Uterus (tissue), 4 donors: ENCODE results near the gene TTC7B. TPM values are rescaled to one million over a fixed set of nuclear protein-coding genes. Genes with fewer than 3 reads are reported as not detected.

ENCODE experiments used
- DNase-seq, 2 donors: peaks; one replicate each; pipeline ENCODE4 v3.0.0-alpha.2; 2019 to 2020
- H3K27ac ChIP-seq, 2 donors: fragments of 200-600 bp; sonication (generic); 1 replicate in 1 of 2; 2 replicates in 1 of 2; pipeline ENCODE4 v1.5.1; 2016 to 2018
- H3K27me3 ChIP-seq, 2 donors: fragments of 200-600 bp; sonication (generic); one replicate each; pipeline ENCODE4 v1.5.1; 2018 to 2019; ENCODE audit warnings: control low read depth in 1 of 2
- H3K36me3 ChIP-seq, 2 donors: fragments of 200-600 bp; sonication (generic); one replicate each; pipeline ENCODE4 v1.5.1; 2019; ENCODE audit warnings: control low read depth in 1 of 2
- H3K4me1 ChIP-seq, 2 donors: fragments of 200-600 bp; sonication (generic); one replicate each; pipeline ENCODE4 v1.5.1; 2018 to 2019; ENCODE audit warnings: control low read depth in 1 of 2
- H3K4me3 ChIP-seq, 2 donors: fragments of 200-600 bp; sonication (generic); 1 replicate in 1 of 2; 2 replicates in 1 of 2; pipeline ENCODE4 v1.5.1; 2018 to 2019; ENCODE audit warnings: mild to moderate bottlenecking in 1 of 2
- H3K9me3 ChIP-seq, 2 donors: fragments of 200-600 bp; sonication (generic); one replicate each; pipeline ENCODE4 v1.5.1; 2019; ENCODE audit warnings: control low read depth in 1 of 2
- POLR2A ChIP-seq, 2 donors: fragments of 450-650 bp; IDR thresholded peaks; one replicate each; pipeline ENCODE4 v1.6.1; 2016; ENCODE audit warnings: antibody characterized with exemption in 2 of 2, mild to moderate bottlenecking in 1 of 2, moderate library complexity in 1 of 2
- intact Hi-C: fragments of 100-400 bp; cut with DNase I; formaldehyde crosslinking; loops from one replicate; pipeline ENCODE4 v1.15.1; 2023; ENCODE audit warnings: low total_unique reads
- total RNA-seq, 4 donors: library from RNA; depleted of rRNA in 3 of 4; stranded (reverse); fragments of >200 nt in 3 of 4; gene quantifications; one replicate each; pipeline versions ENCODE4 v1.1.0 to v1.2.4, GENCODE V29; 2014 to 2023
- TF ChIP-seq, protein P1 (sequence below), 4 experiments: fragments of 200-600 bp in 2 of 4; fragments of 450-650 bp in 2 of 4; sonication (generic) in 2 of 4; IDR thresholded peaks; one replicate each; pipeline ENCODE4 v1.5.1; 2016 to 2019; ENCODE audit warnings: antibody characterized with exemption in 4 of 4, mild to moderate bottlenecking in 2 of 4, moderate library complexity in 1 of 4
- donor health status: DM: yes; HTN: yes; CAD: no.

TTC7B gene
- total RNA-seq, 4 donors from 2014 or later: 15.3 to 73.9 (median 28.0) TPM

DNA sequence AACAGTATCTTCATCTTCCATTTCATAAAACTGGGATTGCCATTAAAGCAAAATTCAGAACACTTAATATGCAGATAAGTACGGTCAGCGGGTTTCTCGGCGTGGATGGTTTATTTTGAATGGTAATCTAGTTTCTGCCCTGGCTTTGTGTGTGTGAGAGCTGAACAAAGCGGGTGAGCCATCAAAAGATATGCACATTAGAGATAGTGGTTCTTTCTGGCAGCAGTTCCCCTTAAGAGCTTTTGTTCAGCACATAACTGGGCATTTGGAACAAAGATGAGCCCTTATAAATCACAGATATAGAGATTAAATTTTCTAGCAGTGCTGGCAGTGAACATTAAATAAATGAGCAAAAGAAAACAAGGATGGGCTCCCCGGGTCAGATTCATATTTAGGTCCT, 211.9 kb downstream of the TTC7B start:
- TF ChIP-seq, protein P1, sequence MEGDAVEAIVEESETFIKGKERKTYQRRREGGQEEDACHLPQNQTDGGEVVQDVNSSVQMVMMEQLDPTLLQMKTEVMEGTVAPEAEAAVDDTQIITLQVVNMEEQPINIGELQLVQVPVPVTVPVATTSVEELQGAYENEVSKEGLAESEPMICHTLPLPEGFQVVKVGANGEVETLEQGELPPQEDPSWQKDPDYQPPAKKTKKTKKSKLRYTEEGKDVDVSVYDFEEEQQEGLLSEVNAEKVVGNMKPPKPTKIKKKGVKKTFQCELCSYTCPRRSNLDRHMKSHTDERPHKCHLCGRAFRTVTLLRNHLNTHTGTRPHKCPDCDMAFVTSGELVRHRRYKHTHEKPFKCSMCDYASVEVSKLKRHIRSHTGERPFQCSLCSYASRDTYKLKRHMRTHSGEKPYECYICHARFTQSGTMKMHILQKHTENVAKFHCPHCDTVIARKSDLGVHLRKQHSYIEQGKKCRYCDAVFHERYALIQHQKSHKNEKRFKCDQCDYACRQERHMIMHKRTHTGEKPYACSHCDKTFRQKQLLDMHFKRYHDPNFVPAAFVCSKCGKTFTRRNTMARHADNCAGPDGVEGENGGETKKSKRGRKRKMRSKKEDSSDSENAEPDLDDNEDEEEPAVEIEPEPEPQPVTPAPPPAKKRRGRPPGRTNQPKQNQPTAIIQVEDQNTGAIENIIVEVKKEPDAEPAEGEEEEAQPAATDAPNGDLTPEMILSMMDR (IDR thresholded peaks at IDR 0.05): no peak
- TF ChIP-seq POLR2A (IDR thresholded peaks at IDR 0.05): no peak
- H3K9me3 ChIP-seq: no peaks in the 10 kb centered on the region
- H3K4me3 ChIP-seq: no peak overlapping the region
- peaks cover 0 to 5% of the 10 kb centered on the region in 2 donors for H3K4me1 ChIP-seq
- H3K27ac ChIP-seq: no peak overlapping the region
- intact Hi-C loops: no loop called here
- no peaks in the 10 kb centered on the region for H3K27me3 ChIP-seq
- DNase-seq: no peak
- H3K36me3 ChIP-seq: no peaks in the 10 kb centered on the region

GRCh38 chr14:90603841-90604240, 212.4 kb downstream of the TTC7B start:
- no peak overlapping the region for H3K4me3 ChIP-seq
- DNase-seq: no peak
- H3K36me3 ChIP-seq: no peaks in the 10 kb centered on the region
- H3K27me3 ChIP-seq: no peaks in the 10 kb centered on the region
- TF ChIP-seq POLR2A (IDR thresholded peaks at IDR 0.05): no peak
- TF ChIP-seq, protein P1 (IDR thresholded peaks at IDR 0.05): no peak
- no peaks in the 10 kb centered on the region for H3K9me3 ChIP-seq
- H3K27ac ChIP-seq: no peak overlapping the region
- H3K4me1 ChIP-seq: peaks cover 0 to 5% of the 10 kb centered on the region in 2 donors
- intact Hi-C loops: no loop called here

- H3K27me3 ChIP-seq: no peaks in the 10 kb centered on the region
- H3K4me3 ChIP-seq: no peak overlapping the region
- H3K27ac ChIP-seq: no peak overlapping the region
- no peak for DNase-seq
- no peaks in the 10 kb centered on the region for H3K9me3 ChIP-seq
- no peaks in the 10 kb centered on the region for H3K36me3 ChIP-seq
- intact Hi-C loops: no loop called here
- TF ChIP-seq, protein P1 (IDR thresholded peaks at IDR 0.05): no peak
- no peak for TF ChIP-seq POLR2A (IDR thresholded peaks at IDR 0.05)
- H3K4me1 ChIP-seq: peaks cover 0 to 5% of the 10 kb centered on the region in 2 donors
Observed at GRCh38 chr14:90603336-90603735, 212.9 kb downstream of the TTC7B start.

- no peaks in the 10 kb centered on the region for H3K9me3 ChIP-seq
- H3K4me1 ChIP-seq: peaks cover 0 to 5% of the 10 kb centered on the region in 2 donors
- DNase-seq: peak in 1 of 2 donors; percentile 30
- intact Hi-C loops: no loop called here
- no peaks in the 10 kb centered on the region for H3K36me3 ChIP-seq
- H3K27me3 ChIP-seq: no peaks in the 10 kb centered on the region
- no peak for TF ChIP-seq POLR2A (IDR thresholded peaks at IDR 0.05)
- TF ChIP-seq, protein P1 (IDR thresholded peaks at IDR 0.05): no peak
- H3K27ac ChIP-seq: no peak overlapping the region
- H3K4me3 ChIP-seq: no peak overlapping the region
Observed at GRCh38 chr14:90602088-90602687, 214.0 kb downstream of the TTC7B start.

- intact Hi-C loops: no loop called here
- H3K27ac ChIP-seq: no peak overlapping the region
- H3K4me1 ChIP-seq: peaks cover 0 to 5% of the 10 kb centered on the region in 2 donors
- TF ChIP-seq POLR2A (IDR thresholded peaks at IDR 0.05): no peak
- TF ChIP-seq, protein P1 (IDR thresholded peaks at IDR 0.05): no peak
- DNase-seq: no peak
- H3K36me3 ChIP-seq: no peaks in the 10 kb centered on the region
- H3K9me3 ChIP-seq: no peaks in the 10 kb centered on the region
- no peak overlapping the region for H3K4me3 ChIP-seq
- H3K27me3 ChIP-seq: no peaks in the 10 kb centered on the region
Observed at GRCh38 chr14:90601563-90601962, 214.7 kb downstream of the TTC7B start.
